NCI-H510A treated with DMSO at 0.1 percent for 48 hours (cell line): ENCODE data around the gene E2F6.
A peak's percentile ranks its signal among the peaks of the same experiment; 100 is the strongest.
"Not testable (repeated sequence)": the region's sequence is repeated elsewhere in the genome, so short reads cannot be mapped to it uniquely, and the experiment has no call there.

ENCODE experiments used
- DNase-seq: peaks from one replicate; lab custom pipeline; 2025; lab: John Stamatoyannopoulos, UW

The E2F6 gene

DNA sequence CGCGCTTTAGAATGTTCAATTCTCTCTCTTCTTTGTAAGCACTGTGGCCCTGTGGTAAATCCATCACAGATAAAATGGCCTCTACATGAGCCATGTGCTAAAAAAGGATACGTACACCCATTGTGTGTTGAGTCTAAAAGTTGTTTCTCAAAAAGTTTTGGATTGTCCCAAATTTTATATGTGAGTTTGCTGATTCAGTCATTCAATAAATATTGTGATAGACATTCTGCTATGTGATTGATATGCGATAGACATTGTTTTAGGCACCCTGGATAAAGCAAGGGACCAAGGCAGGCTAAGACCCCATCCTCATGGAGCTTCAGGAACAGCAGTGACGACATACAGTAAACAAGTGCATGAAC, 53.5 kb downstream of the E2F6 start:
- no peak for DNase-seq

DNA sequence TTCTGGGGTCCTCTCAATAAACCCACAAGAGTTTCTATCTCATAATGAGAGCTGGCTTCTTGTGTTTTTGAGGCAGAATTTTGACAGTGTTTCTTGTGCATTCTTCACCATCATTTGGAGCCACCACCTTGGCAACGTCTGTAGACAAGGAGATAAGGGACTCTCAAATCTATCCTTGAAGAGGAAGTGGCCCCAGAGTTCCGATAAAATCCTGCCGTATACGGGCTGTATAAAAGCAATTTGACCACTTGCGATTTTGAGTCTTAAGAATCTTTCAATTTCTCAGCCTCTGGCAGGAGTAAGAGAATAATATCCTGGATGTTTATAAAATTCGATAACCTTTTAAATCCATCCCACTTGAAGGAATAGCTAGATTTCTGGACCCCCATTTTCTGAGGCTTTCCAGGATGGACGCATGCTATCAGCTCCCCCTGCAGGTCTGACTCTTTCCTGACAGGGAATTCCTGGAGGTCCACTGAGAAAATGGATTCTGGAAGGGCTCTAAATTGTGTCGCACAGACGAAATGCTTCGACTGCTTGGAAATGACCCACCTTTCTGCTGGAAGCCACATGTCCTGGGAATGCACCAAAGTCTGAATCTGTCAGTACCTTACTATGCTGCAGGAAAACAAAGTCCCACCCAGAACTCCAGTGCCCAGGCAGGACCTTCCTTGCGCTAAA, 54.1 kb downstream of the E2F6 start:
- peak; percentile 42 for DNase-seq

GRCh38 chr2:11411244-11411643, 54.7 kb downstream of the E2F6 start:
- DNase-seq, result no peak

GRCh38 chr2:11410101-11410500, 55.9 kb downstream of the E2F6 start:
- no peak for DNase-seq

DNA sequence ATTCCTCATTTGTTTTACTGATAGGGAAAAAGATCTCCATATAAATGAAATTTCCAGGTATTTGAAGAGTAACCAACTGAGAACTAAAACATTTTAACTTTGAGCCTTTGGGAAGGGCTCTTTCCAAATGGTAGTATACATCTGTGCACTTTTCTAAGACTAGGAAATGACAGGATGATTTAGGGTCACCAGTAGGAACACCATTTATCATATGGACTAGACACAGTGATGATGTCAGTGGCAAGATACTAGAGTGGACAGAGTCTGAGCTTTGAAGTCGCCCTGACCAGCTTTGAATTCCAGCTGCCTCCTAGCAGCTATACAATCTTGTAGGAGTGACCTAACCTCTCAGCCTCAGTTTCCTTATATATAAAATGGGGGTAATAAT, 56.4 kb downstream of the E2F6 start:
- no peak for DNase-seq

- DNase-seq, result no peak
Measured at GRCh38 chr2:11408959-11409571, 56.9 kb downstream of the E2F6 start.

DNA sequence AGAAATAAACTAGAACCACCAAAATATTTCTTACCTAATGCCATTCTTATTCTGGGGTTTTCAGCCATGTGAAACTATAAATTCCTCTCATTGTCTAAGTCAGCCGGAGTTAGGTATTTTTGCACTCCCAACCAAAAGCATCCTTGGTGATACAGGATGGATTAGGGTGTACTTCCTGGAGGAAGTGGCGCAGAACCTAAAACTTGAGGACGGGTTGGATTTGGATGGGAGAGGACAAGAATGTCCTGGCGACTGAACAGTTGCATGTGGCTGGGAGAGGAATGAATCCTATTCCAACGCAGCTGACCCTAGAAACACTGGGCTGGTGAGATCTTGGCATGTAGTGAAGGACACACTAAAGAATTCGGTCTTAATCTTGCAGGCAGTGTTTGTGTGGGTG, 58.5 kb downstream of the E2F6 start:
- DNase-seq, result no peak

GRCh38 chr2:11406958-11407381, 59.0 kb downstream of the E2F6 start:
- no peak for DNase-seq

- no peak for DNase-seq
Measured at GRCh38 chr2:11406267-11406957, 59.5 kb downstream of the E2F6 start.

DNA sequence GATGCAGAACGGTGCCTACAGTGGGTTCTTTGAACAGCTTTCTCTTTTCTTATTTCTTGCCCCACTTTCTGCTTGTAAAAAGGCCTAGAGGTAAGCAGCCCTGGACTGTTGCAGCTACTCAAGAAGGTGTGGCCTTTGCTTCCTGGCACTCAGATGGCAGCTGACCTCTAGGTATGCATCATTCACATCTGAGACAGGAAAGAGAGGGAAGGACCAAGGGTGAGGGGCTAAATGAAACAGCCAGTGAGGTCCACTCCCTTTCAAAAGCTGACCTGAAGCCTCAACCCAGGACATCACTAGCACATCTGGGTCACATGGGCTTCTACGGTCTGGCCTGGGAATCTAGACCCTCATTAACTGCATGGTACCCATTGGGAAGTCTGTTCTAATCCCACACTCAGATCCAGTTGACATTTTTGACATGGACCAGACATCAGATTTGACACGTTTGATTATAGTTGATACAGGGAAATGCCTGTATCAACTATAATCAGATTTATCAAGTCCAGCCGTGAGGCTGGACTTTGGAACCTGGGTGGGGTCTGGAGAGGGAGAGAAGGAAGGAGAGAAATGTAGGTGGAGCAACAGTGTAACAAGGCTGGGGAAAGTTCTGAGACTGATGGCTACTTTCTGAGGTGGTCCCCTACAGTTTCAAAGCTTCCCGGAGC, 60.2 kb downstream of the E2F6 start:
- no peak for DNase-seq

- not testable (repeated sequence) for DNase-seq
Measured at GRCh38 chr2:11405074-11405406, 60.9 kb downstream of the E2F6 start.

GRCh38 chr2:11404376-11405073, 61.4 kb downstream of the E2F6 start:
- no peak for DNase-seq

GRCh38 chr2:11402436-11402835, 63.5 kb downstream of the E2F6 start:
- no peak for DNase-seq

GRCh38 chr2:11399438-11399762, 66.6 kb downstream of the E2F6 start:
- DNase-seq, result no peak

DNA sequence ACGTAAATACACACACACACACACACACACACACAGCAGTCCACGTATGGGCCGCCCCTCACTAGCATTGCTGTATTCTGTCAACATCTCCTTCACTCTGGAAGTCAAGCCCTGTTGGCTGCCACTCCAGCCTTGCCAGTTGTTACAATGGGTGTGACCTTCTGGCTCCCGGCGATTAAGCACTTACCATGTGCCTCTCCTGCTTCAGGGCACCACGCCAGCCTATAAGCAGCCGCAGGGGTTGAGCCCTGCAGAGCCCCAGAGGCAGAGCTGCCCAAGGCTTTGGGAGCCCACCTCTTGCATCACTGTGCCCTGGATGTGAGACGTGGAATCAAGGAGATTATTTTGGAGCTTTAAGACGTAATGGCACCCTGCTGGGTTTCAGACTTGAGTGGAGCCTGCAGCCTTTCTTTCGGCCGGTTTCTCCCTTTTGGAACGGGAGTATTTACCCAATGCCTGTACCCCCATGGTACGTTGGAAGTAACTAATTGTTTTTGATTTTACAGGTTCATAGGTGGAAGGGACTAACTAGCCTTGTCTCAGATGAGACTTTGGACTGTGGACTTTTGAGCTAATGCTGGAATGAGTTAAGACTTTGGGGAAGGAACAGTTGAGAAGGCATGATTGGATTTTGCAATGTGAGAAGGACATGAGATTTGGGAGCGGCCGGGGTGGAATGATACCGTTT, 67.1 kb downstream of the E2F6 start:
- peak; percentile 65 for DNase-seq

- no peak for DNase-seq
Measured at GRCh38 chr2:11397513-11397912, 68.4 kb downstream of the E2F6 start.

DNA sequence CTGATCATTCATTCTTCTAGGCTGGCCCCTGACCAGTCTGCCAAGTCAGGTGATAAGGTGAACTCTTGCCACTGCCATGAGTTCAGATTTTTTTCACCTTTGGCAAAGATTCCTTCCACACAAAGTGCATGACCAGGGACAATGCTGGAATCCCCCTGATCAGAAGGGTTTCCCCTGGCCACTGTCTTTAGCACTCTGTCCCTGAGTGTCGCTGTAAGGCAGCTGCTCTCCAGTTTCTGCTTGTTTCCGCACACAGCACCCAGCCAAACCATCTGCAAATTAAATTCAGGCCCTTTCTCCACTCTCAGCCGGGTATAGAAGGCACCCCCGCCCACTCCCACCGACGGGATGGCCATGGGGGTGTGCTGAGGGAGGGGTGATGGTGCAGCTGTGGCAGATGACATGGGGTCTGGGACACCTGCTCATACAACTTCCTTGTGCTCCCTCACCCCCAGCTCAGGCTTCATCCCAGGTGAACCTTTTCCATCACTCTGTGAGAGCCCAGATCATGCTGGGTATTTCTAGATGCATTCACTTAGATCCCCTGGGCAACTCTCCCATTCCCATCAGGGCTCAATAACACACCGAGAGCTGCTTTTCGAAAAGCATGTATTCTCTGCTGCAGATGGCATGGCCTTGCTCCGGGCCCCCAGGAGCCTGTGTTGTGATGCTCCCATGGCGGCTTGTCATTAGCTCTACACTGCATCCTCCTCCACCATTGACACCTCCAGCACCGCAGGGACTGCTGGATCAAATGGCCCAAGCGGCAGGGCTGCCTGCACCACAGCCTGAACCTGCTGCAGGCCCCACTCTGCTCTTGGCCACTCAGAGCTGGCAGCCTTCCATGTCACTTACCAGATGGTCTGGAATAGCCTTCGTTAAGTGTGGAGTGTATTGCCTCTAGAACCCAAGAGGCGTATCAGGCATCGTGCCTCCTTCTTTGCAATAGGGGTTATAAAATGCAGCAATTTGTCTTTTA, 69.2 kb downstream of the E2F6 start:
- DNase-seq, result peak; percentile 37

GRCh38 chr2:11396021-11396420, 69.9 kb downstream of the E2F6 start:
- no peak for DNase-seq

DNA sequence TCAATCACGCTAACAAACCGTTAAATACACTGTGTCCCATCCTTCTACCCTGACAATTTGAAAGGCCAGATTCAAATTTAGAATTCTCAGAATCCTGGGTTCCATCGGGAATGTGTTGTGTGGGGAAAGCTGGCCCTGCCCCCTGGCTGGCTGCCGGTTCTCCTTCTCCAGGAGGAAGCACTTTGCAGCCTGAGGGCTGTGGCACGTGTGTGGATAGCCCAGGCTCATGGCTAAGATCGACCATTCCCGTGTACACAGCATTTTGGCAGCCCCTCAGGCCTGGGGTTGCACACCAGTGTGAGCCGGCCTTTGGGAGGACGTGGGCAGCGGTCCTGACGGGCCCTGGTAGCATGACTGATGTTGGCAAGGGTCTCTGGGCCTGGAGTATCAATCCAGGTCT, 70.6 kb downstream of the E2F6 start:
- DNase-seq, result no peak
